ENCODE data around the gene FAXDC2.

DNA sequence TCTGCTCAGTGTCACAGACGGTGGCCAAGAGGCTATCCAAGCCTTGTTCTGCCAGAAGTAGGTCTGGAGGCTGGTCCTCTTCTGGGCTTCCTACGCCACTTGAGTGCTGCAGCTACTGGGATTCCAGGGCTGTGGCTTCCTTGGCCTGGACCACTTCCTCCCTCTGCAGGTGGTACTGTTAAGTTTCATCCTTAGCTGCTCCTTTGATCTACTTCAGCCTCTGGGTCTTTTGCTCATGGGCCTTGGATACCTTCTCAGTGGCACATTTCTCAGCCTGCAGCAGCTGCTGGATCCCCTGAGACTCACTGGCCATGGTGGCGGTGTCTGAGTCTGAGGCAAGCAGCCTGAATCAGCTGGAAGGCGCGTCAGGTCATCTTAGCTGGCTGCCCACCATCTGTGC, 18.3 kb upstream of the FAXDC2 start:
- TF ChIP-seq, protein P1, sequence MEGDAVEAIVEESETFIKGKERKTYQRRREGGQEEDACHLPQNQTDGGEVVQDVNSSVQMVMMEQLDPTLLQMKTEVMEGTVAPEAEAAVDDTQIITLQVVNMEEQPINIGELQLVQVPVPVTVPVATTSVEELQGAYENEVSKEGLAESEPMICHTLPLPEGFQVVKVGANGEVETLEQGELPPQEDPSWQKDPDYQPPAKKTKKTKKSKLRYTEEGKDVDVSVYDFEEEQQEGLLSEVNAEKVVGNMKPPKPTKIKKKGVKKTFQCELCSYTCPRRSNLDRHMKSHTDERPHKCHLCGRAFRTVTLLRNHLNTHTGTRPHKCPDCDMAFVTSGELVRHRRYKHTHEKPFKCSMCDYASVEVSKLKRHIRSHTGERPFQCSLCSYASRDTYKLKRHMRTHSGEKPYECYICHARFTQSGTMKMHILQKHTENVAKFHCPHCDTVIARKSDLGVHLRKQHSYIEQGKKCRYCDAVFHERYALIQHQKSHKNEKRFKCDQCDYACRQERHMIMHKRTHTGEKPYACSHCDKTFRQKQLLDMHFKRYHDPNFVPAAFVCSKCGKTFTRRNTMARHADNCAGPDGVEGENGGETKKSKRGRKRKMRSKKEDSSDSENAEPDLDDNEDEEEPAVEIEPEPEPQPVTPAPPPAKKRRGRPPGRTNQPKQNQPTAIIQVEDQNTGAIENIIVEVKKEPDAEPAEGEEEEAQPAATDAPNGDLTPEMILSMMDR (IDR thresholded peaks at IDR 0.05; ENCODE audit: insufficient read depth, low read length), result no peak
- TF ChIP-seq POLR2AphosphoS5 (IDR thresholded peaks at IDR 0.05; ENCODE audit: low read depth), result no peak
- TF ChIP-seq GABPA (IDR thresholded peaks at IDR 0.05; ENCODE audit: low read depth), result no peak
- TF ChIP-seq, protein P2, sequence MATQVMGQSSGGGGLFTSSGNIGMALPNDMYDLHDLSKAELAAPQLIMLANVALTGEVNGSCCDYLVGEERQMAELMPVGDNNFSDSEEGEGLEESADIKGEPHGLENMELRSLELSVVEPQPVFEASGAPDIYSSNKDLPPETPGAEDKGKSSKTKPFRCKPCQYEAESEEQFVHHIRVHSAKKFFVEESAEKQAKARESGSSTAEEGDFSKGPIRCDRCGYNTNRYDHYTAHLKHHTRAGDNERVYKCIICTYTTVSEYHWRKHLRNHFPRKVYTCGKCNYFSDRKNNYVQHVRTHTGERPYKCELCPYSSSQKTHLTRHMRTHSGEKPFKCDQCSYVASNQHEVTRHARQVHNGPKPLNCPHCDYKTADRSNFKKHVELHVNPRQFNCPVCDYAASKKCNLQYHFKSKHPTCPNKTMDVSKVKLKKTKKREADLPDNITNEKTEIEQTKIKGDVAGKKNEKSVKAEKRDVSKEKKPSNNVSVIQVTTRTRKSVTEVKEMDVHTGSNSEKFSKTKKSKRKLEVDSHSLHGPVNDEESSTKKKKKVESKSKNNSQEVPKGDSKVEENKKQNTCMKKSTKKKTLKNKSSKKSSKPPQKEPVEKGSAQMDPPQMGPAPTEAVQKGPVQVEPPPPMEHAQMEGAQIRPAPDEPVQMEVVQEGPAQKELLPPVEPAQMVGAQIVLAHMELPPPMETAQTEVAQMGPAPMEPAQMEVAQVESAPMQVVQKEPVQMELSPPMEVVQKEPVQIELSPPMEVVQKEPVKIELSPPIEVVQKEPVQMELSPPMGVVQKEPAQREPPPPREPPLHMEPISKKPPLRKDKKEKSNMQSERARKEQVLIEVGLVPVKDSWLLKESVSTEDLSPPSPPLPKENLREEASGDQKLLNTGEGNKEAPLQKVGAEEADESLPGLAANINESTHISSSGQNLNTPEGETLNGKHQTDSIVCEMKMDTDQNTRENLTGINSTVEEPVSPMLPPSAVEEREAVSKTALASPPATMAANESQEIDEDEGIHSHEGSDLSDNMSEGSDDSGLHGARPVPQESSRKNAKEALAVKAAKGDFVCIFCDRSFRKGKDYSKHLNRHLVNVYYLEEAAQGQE (IDR thresholded peaks at IDR 0.05; ENCODE audit: insufficient replicate concordance, low read depth), result no peak
- TF ChIP-seq SPI1 (IDR thresholded peaks at IDR 0.05; ENCODE audit: borderline replicate concordance, low read depth), result no peak

Measured in HL-60 (cell line).